HFF-Myc (cell line): ENCODE results near the gene NODAL.

Experiments used
- DNase-seq: peaks from one replicate; pipeline ENCODE4 v3.0.0-alpha.2; 2011; ENCODE audit warnings: low read depth; ENCODE audit errors: extremely low read depth
- H3K4me3 ChIP-seq: replicated peaks from 2 replicates; pipeline ENCODE4 v1.5.1; 2011; ENCODE audit warnings: low read depth, mild to moderate bottlenecking, control low read depth, low read length
- CTCF ChIP-seq: IDR thresholded peaks from 2 replicates; pipeline ENCODE4 v1.5.1; 2012; ENCODE audit warnings: mild to moderate bottlenecking, low read depth, low read length, control low read depth; ENCODE audit errors: missing control alignments

NODAL gene

DNA sequence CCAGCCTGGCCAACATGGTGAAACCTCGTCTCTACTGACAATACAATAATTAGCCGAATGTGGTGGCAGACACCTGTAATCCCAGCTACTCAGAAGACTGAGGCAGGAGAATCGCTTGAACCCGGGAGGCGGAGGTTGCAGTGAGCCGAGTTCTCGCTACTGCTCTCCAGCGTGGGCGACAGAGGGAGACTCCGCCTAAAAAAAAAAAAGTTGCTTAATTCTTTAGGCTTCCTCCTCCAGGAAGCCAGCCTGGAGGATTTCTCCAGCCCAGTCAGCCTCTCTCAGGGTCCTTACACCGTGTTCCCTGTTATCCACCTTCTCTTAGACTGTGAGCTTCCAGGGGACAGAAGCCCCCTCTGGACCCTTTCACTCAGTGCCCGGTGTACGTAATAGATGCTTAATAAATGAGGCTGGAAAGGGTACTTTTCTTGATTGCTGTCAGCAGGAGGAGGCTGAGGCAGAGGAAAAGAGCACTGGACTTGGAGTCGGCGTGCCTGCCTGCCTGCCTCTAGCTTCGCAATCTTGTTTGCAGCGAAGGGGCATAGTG lies 16.4 kb upstream of the NODAL start:
- H3K4me3 ChIP-seq = no peak overlapping the region
- no peak for DNase-seq
- no peak for TF ChIP-seq CTCF

DNA sequence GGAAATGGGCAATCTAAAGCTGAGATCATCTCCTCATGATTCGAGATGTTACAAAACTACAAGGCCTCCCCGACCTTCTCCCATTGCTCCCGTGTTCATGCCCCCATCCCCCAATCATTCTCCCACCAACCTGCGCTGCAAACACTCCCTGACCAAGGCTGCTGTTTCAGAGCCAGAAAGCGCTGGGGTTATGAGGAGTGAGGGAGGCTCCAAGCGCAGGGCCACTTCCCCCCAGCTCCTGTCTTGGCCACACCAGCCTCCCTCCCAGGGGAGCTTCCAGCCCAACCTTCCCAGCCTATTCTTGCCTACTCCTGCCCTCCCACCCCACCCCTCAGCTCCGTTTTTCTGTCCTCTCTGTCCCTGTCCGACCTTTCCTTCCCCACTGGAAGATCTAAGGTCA lies 14.7 kb upstream of the NODAL start:
- DNase-seq = no peak
- TF ChIP-seq CTCF = no peak
- no peak overlapping the region for H3K4me3 ChIP-seq

- no peak for TF ChIP-seq CTCF
- no peak for DNase-seq
- H3K4me3 ChIP-seq = no peak overlapping the region
Measured at GRCh38 chr10:70455213-70455630, 13.7 kb upstream of the NODAL start.

- no peak for TF ChIP-seq CTCF
- H3K4me3 ChIP-seq = no peak overlapping the region
- no peak for DNase-seq
Measured at GRCh38 chr10:70448236-70448635, 6.8 kb upstream of the NODAL start.

DNA sequence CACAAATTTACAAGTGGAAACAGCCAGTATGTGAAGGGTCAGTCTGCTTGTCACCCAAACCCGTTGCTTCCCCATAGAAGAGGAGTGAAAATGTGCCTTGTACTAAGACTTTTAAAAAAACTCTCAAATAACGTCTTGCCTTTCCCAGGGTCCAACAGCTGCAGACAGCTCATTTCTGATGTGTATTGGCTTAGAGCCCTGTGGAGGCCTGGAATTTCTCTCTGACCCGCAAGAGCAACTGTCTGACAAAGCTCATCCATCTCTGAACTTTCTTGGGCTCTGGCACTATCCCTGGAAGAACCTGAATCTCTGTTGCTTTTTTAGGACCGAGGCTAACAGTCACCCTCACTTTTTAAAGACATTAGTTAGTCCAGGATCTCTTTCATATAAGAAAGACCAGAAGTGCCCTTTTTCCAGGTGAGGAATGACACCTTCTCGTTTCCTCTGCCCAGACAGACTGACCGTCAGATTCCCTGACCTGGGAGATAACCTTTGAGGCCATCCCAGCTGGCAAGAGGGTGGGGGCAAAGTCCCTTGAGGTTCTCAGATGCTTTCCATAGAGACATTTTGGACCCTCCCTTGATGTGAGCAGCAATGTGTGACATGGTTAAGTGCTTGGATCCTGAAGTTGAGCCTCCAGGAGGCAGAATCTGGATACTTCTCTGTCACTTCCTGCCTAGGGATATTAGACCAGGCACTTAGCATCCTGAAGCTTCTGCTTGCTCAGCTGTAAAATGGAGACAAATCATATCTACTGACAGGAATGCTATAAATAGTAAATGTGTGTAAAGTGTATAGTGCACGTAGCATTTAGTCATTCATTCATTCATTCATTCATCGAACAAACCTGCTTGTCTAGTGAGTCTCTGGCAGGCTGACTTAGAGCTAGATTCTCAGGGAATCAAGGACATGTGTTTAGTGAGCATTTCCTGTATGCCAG lies 4.5 kb upstream of the NODAL start:
- TF ChIP-seq CTCF = no peak

DNA sequence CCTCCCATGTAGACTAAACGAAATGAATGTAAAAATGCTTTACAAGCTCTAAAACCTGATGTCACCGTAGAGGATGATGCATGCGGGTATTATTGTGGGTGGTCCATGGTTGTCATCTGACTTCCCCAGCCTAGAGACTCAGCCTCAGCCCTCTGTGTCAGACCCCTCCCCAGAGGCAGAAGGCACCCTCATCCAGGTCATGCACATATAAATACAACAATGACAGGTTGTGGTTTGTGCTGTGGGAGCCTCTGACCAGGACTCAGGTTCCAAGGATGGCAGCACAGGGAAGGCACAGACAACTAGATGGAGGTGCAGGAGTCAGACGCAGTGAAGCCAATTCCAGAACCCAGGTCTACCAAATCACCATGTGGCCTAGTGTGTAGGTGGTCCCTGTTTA lies 3.3 kb upstream of the NODAL start:
- no peak for TF ChIP-seq CTCF
- no peak overlapping the region for H3K4me3 ChIP-seq
- DNase-seq = no peak

More for the DNA sequence above, 4.5 kb upstream of the NODAL start:
- H3K4me3 ChIP-seq = no peak overlapping the region
- no peak for DNase-seq
